Measurements from ENCODE around the gene MAP2K5. TPM values are rescaled to one million over a fixed set of nuclear protein-coding genes. Genes with fewer than 3 reads are reported as not detected.

The MAP2K5 gene
- total RNA-seq = 10 to 100 TPM; 20.0 to 23.9 TPM

DNA sequence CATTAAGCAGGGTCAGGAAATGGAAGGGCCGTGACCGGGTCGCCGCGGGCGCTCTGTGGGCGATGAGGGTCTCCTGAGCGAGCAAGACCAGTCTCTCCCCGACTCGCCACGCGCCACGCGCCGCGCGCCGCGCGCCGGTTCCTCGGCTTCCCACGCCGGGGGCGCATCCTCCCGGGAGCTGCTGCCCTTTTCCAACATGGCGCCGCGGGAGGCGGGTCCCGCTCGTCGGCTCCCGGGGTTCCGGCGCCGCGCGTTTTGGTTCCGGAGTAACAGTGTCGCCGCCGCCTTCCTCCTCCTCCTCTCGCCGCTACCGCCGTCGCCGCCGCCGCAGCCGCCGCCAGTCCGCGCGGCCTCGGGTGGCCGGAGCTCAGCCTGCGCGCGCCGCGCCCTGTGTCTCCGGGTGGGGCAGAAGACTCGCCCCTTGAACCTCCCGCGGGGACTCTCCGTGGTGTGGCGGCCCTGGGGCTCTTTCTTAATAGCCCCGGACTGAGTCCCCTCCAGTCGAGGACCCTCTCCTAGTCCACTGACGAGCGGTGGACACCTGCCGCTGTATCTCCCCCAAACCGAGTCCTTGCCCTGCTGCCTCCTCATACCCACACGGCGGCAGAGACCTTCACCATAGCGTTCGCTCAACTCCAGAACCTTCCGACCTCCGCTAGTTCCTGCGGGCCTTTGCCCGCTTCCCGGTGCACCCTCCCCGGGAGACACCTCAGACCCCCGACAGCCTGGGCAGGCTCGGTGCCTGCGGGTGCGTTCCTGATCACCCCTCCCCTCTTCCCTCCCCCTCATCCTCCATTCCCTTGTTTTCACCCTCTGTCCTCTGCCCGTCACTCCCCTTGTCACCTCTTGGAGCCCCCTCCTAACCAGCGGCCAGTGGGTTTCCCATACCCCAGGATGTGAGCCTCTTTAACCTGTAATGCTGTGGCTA, at the start of gene MAP2K5:
TSS of gene MAP2K5 (plus strand) at position 284 of the 928 bp plus-strand sequence. CDS start at position 917, 633 bp downstream.
- ATAC-seq = peak; percentile 71 to 79
- peaks cover 8 to 11% of the 10 kb centered on the region in 2 donors for H3K36me3 Mint-ChIP-seq
- DNase-seq (ENCODE audit: low spot score in 2 of 2) = peak; percentile 80 to 82
- H3K9me3 Mint-ChIP-seq = no peaks in the 10 kb centered on the region
- H3K27ac Mint-ChIP-seq = peak within 1 kb of the TSS; percentile 91 to 94

DNA sequence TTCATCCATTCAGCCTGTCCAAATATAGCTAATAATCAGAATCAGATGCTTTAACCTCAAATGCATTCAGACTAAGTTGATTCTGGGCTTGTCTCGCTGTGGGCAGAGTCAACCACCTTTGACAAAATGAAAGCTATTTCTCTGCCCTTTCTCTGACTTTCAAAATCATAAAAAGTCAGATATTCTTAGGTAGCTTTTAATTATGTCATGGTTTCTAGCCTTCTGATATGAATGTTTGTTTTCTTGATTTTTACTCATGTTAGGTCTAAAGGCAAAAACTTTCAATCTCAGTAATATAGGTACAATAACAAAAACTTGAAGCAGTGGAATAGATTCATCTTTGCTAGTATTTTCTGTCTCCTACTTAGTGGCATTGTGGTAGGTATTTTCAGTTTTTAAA, 46.9 kb upstream of the MAP2K5 start:
- H3K27ac Mint-ChIP-seq = peak overlapping the region in 1 of 2 donors; percentile 45
- H3K9me3 Mint-ChIP-seq = no peaks in the 10 kb centered on the region
- DNase-seq (ENCODE audit: low spot score in 2 of 2) (no peak), ATAC-seq (peak in 1 of 2 donors; percentile 95)
- no peaks in the 10 kb centered on the region for H3K36me3 Mint-ChIP-seq

DNA sequence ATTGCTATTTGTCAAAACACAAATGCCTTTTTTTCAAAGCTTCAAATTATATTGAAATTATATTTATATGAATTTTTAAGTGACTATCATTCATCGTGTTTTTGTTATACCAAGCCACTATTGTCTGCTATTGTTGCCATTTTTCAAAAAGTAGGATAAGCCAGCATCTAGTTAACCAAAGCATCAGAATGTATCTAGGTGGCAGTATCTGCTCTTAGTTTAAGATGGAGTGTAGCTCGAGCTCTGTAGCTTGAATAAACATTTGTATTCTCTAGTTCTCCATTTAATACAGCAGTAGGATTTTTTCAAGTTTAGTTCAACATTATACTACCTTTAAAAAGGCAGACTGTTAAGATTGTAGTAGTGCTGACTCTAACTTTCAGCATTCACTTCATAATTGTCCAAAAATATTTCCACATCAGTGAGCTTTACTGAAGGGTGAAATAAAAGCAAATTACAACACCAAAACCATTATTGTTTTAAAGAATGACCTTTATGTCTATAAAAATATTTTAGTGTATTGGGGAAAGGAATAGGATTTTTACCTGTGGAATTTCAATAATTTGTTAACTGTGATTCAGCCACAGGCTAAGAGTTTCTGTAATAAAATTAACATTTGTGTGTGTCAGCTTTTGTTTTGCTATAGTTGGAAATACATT, 41.2 kb upstream of the MAP2K5 start:
- DNase-seq (ENCODE audit: low spot score in 2 of 2) = no peak
- no peaks in the 10 kb centered on the region for H3K36me3 Mint-ChIP-seq
- no peaks in the 10 kb centered on the region for H3K9me3 Mint-ChIP-seq
- no peak overlapping the region for H3K27ac Mint-ChIP-seq
- no peak for ATAC-seq

DNA sequence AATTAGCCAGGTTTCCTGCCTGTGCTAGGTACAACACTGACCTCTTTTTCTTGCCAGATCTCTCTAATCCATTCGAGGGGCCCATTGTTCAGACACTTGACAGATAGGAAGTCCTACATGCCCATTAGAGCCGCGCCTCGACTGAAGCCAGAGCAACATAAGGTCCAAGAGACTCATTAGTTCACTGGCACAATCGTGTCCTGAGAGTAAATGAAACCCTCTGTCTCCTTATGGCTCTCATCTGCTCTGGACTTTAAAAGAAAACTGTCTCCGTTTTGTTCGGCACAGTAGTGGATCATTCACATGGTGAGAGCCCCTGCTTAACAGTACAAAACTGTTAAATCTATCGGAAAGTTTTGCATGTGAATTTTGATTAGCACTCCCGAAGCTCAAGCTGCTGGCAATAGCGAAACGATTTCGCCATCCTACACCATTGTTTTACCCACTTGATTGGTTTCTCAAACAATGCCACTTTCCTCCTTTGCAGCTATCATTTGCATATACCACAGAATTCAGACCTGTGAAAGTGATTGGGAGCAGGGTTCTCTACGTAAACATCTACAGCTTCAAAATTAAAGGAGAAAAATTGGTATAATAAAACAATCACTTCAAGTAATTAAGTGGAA, 40.6 kb upstream of the MAP2K5 start:
- no peaks in the 10 kb centered on the region for H3K36me3 Mint-ChIP-seq
- ATAC-seq (no peak), DNase-seq (ENCODE audit: low spot score in 2 of 2) (no peak)
- H3K9me3 Mint-ChIP-seq = no peaks in the 10 kb centered on the region
- H3K27ac Mint-ChIP-seq = no peak overlapping the region

GRCh38 chr15:67504056-67504455, 38.4 kb upstream of the MAP2K5 start:
- no peak overlapping the region for H3K27ac Mint-ChIP-seq
- no peak for DNase-seq (ENCODE audit: low spot score in 2 of 2)
- H3K9me3 Mint-ChIP-seq = no peaks in the 10 kb centered on the region
- H3K36me3 Mint-ChIP-seq = no peaks in the 10 kb centered on the region
- no peak for ATAC-seq

- no peak for ATAC-seq
- Mint-ChIP-seq H3K9me3 (no peaks in the 10 kb centered on the region), H3K36me3 (no peaks in the 10 kb centered on the region), H3K27ac (no peak overlapping the region)
- DNase-seq (ENCODE audit: low spot score in 2 of 2) = no peak
Observed at GRCh38 chr15:67504796-67505195, 37.7 kb upstream of the MAP2K5 start.

- DNase-seq (ENCODE audit: low spot score in 2 of 2) = no peak
- Mint-ChIP-seq H3K27ac (no peak overlapping the region), H3K36me3 (no peaks in the 10 kb centered on the region)
Observed at GRCh38 chr15:67505675-67506572, 36.6 kb upstream of the MAP2K5 start.

DNA sequence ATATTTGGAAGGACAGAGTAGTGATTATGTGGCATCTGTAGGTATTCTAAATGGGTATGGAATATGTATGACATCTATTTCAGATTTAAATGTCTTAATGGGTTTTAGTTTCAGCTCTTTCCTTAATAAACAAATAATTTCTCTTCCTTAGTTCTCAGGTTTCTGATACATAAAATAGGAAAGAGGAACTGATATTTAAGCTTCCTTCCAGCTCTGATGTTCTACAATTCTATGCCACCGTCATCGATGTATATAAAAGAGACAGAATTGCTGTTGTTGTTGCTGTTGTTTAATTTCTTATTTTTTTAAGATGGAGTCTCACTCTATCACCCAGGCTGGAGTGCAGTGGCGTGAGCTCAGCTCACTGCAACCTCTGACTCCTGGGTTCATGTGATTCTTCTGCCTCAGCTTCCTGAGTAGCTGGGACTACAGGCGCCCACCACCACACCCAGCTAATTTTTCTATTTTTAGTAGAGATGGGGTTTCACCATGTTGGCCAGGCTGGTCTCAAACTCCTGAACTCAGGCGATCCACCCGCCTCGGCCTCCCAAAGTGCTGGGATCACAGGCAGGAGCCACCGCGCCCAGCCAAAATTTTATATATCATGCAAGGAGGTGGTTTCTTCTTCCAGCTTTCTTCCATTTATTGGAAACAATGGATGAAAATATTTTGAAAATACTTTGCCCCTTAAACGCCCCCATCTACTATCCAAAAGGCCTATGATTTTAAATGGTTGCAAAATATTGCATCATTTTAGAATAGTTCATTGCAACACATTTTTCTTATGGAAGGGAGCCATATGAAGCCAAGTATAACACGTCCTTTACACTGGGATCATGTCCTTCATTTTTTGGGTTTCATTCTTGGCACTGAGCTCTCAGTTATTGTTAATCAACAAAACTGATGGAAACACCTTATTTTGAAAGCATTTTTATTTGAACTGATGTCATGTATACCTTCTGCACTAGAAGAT, 35.4 kb upstream of the MAP2K5 start:
- Mint-ChIP-seq H3K9me3 (no peaks in the 10 kb centered on the region), H3K27ac (no peak overlapping the region), H3K36me3 (peaks cover 4% of the 10 kb centered on the region in 2 donors)
- ATAC-seq (no peak), DNase-seq (ENCODE audit: low spot score in 2 of 2) (no peak)

More at GRCh38 chr15:67505675-67506572, 36.6 kb upstream of the MAP2K5 start:
- no peak for ATAC-seq
- no peaks in the 10 kb centered on the region for H3K9me3 Mint-ChIP-seq

GRCh38 chr15:67508407-67508806, 34.1 kb upstream of the MAP2K5 start:
- DNase-seq (ENCODE audit: low spot score in 2 of 2) = no peak
- peak in 1 of 2 donors; percentile 63 for ATAC-seq
- H3K27ac Mint-ChIP-seq = no peak overlapping the region
- no peaks in the 10 kb centered on the region for H3K9me3 Mint-ChIP-seq
- peaks cover 15% of the 10 kb centered on the region in 2 donors for H3K36me3 Mint-ChIP-seq

DNA sequence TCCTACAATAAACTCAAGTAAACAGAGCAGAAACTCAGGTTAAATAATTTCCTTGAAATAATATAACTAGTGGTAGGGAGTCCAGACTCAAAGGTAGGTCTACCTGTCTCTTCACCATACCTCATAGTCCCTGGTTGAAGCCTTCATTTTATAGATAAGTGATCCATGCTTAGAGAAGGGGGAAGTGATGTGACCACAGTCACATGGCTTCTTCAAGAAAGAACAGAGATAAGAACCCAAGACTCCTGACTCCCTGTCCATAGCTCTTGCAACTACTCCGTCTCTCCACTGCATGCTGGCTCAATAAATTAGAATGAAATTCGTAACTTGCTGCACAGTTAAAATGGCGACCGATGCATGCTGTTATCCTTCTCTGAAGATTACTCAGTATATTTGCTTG, 32.6 kb upstream of the MAP2K5 start:
- H3K27ac Mint-ChIP-seq = no peak overlapping the region
- no peak for DNase-seq (ENCODE audit: low spot score in 2 of 2)
- H3K36me3 Mint-ChIP-seq = peaks cover 15% of the 10 kb centered on the region in 2 donors
- no peaks in the 10 kb centered on the region for H3K9me3 Mint-ChIP-seq
- no peak for ATAC-seq

DNA sequence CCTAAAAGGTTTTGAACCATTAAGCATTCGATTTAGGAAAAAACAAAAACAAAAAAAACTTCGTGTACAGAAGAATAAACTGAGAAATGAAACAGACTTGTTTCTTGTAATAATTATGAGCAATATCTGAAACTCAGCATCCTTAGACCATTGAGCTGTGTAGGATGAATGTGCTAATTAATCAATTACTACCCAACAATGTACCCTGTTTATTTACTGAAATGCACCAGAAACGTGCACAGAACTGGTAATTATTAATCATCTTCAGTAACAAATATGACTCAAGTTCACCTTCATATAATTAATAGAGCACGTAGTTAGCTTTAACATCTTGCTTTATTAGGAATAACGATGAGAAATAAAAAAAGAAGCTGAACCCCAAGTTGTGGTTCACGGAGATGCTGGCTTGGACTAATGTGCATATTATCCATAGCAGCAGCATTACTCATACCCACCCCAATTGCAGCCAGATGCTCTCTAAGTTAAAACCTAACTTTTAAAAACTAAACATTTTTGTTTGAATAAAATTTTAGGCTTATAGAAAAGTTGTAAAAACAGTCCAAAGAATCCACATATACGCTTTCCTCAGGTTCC, 31.8 kb upstream of the MAP2K5 start:
- ATAC-seq = no peak
- Mint-ChIP-seq H3K36me3 (peaks cover 15% of the 10 kb centered on the region in 2 donors), H3K9me3 (no peaks in the 10 kb centered on the region), H3K27ac (no peak overlapping the region)
- no peak for DNase-seq (ENCODE audit: low spot score in 2 of 2)

GRCh38 chr15:67511606-67512005, 30.9 kb upstream of the MAP2K5 start:
- Mint-ChIP-seq H3K27ac (no peak overlapping the region), H3K36me3 (peaks cover 15% of the 10 kb centered on the region in 2 donors), H3K9me3 (no peaks in the 10 kb centered on the region)
- peak in 1 of 2 donors; percentile 48 for ATAC-seq
- DNase-seq (ENCODE audit: low spot score in 2 of 2) = no peak

GRCh38 chr15:67512140-67512539, 30.4 kb upstream of the MAP2K5 start:
- no peaks in the 10 kb centered on the region for H3K9me3 Mint-ChIP-seq
- ATAC-seq (no peak), DNase-seq (ENCODE audit: low spot score in 2 of 2) (no peak)
- no peak overlapping the region for H3K27ac Mint-ChIP-seq
- peaks cover 15% of the 10 kb centered on the region in 2 donors for H3K36me3 Mint-ChIP-seq

GRCh38 chr15:67512933-67513714, 29.4 kb upstream of the MAP2K5 start:
- DNase-seq (ENCODE audit: low spot score in 2 of 2) (no peak), ATAC-seq (no peak)
- H3K36me3 Mint-ChIP-seq = peaks cover 15 to 20% of the 10 kb centered on the region in 2 donors
- no peaks in the 10 kb centered on the region for H3K9me3 Mint-ChIP-seq
- peak overlapping the region in 1 of 2 donors; percentile 35 for H3K27ac Mint-ChIP-seq

All from activated naive CD4-positive, alpha-beta T cell treated with anti-CD3 and anti-CD28 coated beads, Interleukin-2, amount 50 U/mL, for 72 hours (primary cell).